H1 (cell line): ENCODE measurements around the gene KIF1B. TPM values are rescaled to one million over a fixed set of nuclear protein-coding genes. Genes with fewer than 3 reads are reported as not detected.

Experiments
- BCL11A ChIP-seq, 2 experiments: IDR thresholded peaks; one replicate each; pipeline ENCODE4 v1.6.1; 2011; ENCODE audit warnings: low read depth in 2 of 2, low read length in 2 of 2, mild to moderate bottlenecking in 2 of 2
- CHD7 ChIP-seq: fragments of 300-600 bp; sonication (generic); IDR thresholded peaks from 2 replicates; pipeline ENCODE4 v1.7.1; 2012; ENCODE audit warnings: low read length, moderate library complexity, mild to moderate bottlenecking, inconsistent platforms; ENCODE audit not compliant: insufficient replicate concordance
- CTBP2 ChIP-seq: IDR thresholded peaks from 2 replicates; pipeline ENCODE4 v1.7.0; 2011; ENCODE audit warnings: borderline replicate concordance, mild to moderate bottlenecking, moderate library complexity, mixed read lengths, low read length; ENCODE audit not compliant: insufficient read depth, insufficient read length
- RXRA ChIP-seq: IDR thresholded peaks from 2 replicates; pipeline ENCODE4 v1.6.1; 2011; ENCODE audit warnings: low read depth, mild to moderate bottlenecking, low read length, moderate library complexity; ENCODE audit not compliant: insufficient read depth
- SAP30 ChIP-seq: fragments of 300-600 bp; sonication (generic); IDR thresholded peaks from 2 replicates; pipeline ENCODE4 v1.7.1; 2012; ENCODE audit warnings: low read length, moderate library complexity, mild to moderate bottlenecking, inconsistent platforms; ENCODE audit not compliant: insufficient read depth, insufficient replicate concordance
- SRF ChIP-seq: IDR thresholded peaks from 2 replicates; pipeline ENCODE4 v1.6.1; 2011; ENCODE audit warnings: mild to moderate bottlenecking, low read depth, low read length, moderate library complexity
- polyA plus RNA-seq, 7 experiments: library from polyadenylated mRNA; depleted of rRNA in 3 of 7; stranded (reverse) in 5 of 7; unstranded in 2 of 7; fragments of >200 nt in 5 of 7; fragments of 200-250 nt in 2 of 7; gene quantifications; 1 replicate in 5 of 7; 2 replicates in 1 of 7; 4 replicates in 1 of 7; pipeline versions ENCODE4 v1.2.1 to v1.2.3, GENCODE V29; 2011 to 2013; ENCODE audit warnings: missing spikeins in 2 of 7, mixed read lengths in 2 of 7
- total RNA-seq: library from RNA; stranded (reverse); fragmentation: NEBNext Ultra II Directional; extraction: Animal tissue kit (Norgen Biotek cat#: 25700); gene quantifications from 2 replicates; pipeline ENCODE4 v1.2.1, GENCODE V29; 2021

KIF1B gene
- total and polyA plus RNA-seq, 2 of the 8 experiments (the other 6 are each of a cell fraction or from before 2014, with no cell fraction given): 39.1 to 74.2 TPM

DNA sequence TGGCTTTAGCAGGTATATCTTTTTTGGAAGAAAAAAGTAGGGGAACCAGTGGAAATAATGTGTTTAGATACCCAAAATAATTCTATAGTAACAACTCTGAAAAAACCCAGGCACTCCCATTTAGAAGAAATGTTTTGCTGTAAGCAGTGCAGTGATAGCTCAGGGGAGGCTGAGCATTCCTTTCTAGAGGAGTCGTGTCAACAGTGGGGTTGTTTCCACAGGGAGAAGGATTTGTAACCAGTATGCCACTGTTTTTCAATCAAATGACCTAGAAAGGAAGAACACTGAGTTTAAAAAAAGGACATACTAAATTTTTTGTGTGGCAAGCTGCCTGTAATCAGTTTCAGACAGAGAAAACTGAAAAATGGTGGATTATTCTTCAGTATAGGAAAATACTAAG, 190.9 kb downstream of the KIF1B start (continued):
- TF ChIP-seq CHD7 (no peak), RXRA (no peak), BCL11A (IDR thresholded peaks at IDR 0.05; ENCODE audit: low read depth in 2 of 2, low read length in 2 of 2) (no peak), SAP30 (no peak), SRF (no peak), CTBP2 (no peak)
